Measurements from ENCODE around the gene MBD4. TPM values are rescaled to one million over a fixed set of nuclear protein-coding genes. Genes with fewer than 3 reads are reported as not detected.
A peak's percentile ranks its signal among the peaks of the same experiment; 100 is the strongest.

Gene MBD4
- total and polyA plus RNA-seq, 11 donors = 10.8 to 42.3 (median 20.6) TPM

- TF ChIP-seq CTCF (IDR thresholded peaks at IDR 0.05) (peak; percentile 58 to 84 (median 74)), POLR2A (IDR thresholded peaks at IDR 0.05) (no peak)
- DNase-seq (peak in 4 of 5 donors; percentile 50 to 64 (median 62)), ATAC-seq (peak; percentile 77 to 89 (median 89))
- Histone ChIP-seq H3K9me3 (no peaks in the 10 kb centered on the region), H3K36me3 (peaks cover 0 to 19% (median 13%) of the 10 kb centered on the region in 9 donors), H3K4me3 (no peak overlapping the region), H3K4me1 (peaks cover 0 to 19% (median 4%) of the 10 kb centered on the region in 12 donors), H3K27ac (peak overlapping the region in 1 of 12 donors; percentile 7), H3K27me3 (no peaks in the 10 kb centered on the region)
- intact Hi-C loops (cut with DNase I) = loop anchor here in 6 of 10 donors (5.0 to 10.0 kb wide), 5 partner anchors 91 to 551 kb away; no protein-coding TSS in a partner anchor
- WGBS, 4 donors = 47 to 70% (median 58%) methylated on average over 6 of the region's 6 CpGs
Observed at GRCh38 chr3:129383292-129383860, 56.4 kb downstream of the MBD4 start.

- H3K9me3 ChIP-seq = no peaks in the 10 kb centered on the region
- H3K4me3 ChIP-seq = no peak overlapping the region
- no peak for TF ChIP-seq POLR2A (IDR thresholded peaks at IDR 0.05)
- TF ChIP-seq CTCF (IDR thresholded peaks at IDR 0.05) = no peak
- H3K27me3 ChIP-seq = no peaks in the 10 kb centered on the region
- DNase-seq = peak in 1 of 5 donors; percentile 14
- 79 to 96% (median 91%) methylated on average over 2 of the region's 2 CpGs for WGBS, 4 donors
- H3K27ac ChIP-seq = no peak overlapping the region
- peaks cover 0 to 12% (median 4%) of the 10 kb centered on the region in 12 donors for H3K4me1 ChIP-seq
- no peak for ATAC-seq
- H3K36me3 ChIP-seq = peaks cover 0 to 9% (median 6%) of the 10 kb centered on the region in 9 donors
- intact Hi-C loops (cut with DNase I) = loop anchor here in 6 of 10 donors (5.0 to 10.0 kb wide), 5 partner anchors 92 to 552 kb away; no protein-coding TSS in a partner anchor
Observed at GRCh38 chr3:129382366-129382765, 57.4 kb downstream of the MBD4 start.

Other genes starting within 250 kb of the MBD4 start
- 100 to 1,000 TPM in 4 of 9 donors, 10 to 100 TPM in 5; 78.6 to 121 (median 93.9) TPM for gene COPG1, start 190.3 kb downstream of the MBD4 start, total RNA-seq
- 100 to 1,000 TPM in 1 of 2 donors, 10 to 100 TPM in 1; 82.3 to 115 TPM for gene COPG1, start 190.3 kb downstream of the MBD4 start, polyA plus RNA-seq
- gene HMCES, start 161.1 kb downstream of the MBD4 start, total RNA-seq = 10 to 100 TPM; 30.0 to 46.3 (median 37.7) TPM
- 10 to 100 TPM; 30.7 to 46.6 TPM for gene HMCES, start 161.1 kb downstream of the MBD4 start, polyA plus RNA-seq
- under 1 TPM in 4 of 9 donors, not detected in 5; 0.09 to 0.20 (median 0.14) TPM for gene EFCAB12, start 11.3 kb downstream of the MBD4 start, total RNA-seq
- under 1 TPM; 0.07 to 0.11 TPM for gene EFCAB12, start 11.3 kb downstream of the MBD4 start, polyA plus RNA-seq
- 10 to 100 TPM; 13.1 to 34.2 (median 16.6) TPM for gene IFT122, start 276 bp upstream of the MBD4 start, total RNA-seq
- 10 to 100 TPM in 1 of 2 donors, 1 to 10 TPM in 1; 7.2 to 25.2 TPM for gene IFT122, start 276 bp upstream of the MBD4 start, polyA plus RNA-seq
- gene RHO, start 88.7 kb upstream of the MBD4 start, total RNA-seq = not detected
- under 1 TPM in 1 of 2 donors, not detected in 1; 0.08 TPM for gene RHO, start 88.7 kb upstream of the MBD4 start, polyA plus RNA-seq
- not detected for gene H1-8, start 103.2 kb upstream of the MBD4 start, total RNA-seq
- gene H1-8, start 103.2 kb upstream of the MBD4 start, polyA plus RNA-seq = not detected
- gene PLXND1, start 166.7 kb upstream of the MBD4 start, total RNA-seq = 100 to 1,000 TPM in 2 of 9 donors, 10 to 100 TPM in 7; 40.8 to 218 (median 64.9) TPM
- gene PLXND1, start 166.7 kb upstream of the MBD4 start, polyA plus RNA-seq = 10 to 100 TPM; 66.4 to 67.3 TPM